ENCODE data around the gene TFF3. TPM values are rescaled to one million over a fixed set of nuclear protein-coding genes. Genes with fewer than 3 reads are reported as not detected.

The TFF3 gene
- total RNA-seq, 1 experiment from 2014 or later = not detected

DNA sequence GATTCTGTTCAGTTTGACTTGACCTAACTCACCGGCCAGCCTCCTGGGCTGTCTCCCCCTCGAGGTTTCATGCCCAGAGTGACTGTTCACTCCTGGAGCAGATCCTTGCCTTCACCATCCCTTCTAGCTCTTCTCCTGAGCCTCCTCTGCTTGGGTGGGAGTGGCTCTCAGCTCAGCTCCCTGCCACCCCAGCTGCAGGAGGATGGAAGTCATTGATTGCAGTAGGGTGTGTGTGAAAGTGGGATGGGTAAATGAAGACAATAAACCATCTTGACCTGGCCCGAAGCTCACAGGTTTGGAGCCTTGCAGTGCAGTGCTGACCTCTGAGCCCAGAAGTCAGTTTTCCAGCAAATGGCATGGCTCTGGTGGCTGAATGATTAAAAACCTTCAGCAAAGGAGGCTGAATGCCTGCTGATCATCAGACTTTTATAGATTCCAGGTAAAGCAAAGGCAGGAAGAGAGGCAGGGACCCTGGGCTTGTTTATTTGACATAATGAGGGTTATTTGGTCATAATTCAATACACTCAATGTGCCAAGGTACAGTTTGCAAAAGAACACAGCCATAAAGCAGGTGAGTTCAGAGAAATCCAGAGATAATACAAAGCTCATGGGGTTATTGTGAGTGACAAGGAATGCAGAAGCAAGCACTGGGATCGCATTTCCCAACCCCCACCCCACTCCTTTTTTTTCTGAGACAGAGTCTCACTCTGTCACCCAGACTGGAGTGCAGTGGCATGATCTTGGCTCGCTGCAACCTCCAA, 17.5 kb upstream of the TFF3 start:
- no peak for DNase-seq (ENCODE audit: low read depth)
- in situ Hi-C loops (cut with HindIII; ENCODE audit: low pct_unique_long_range_greater_than_20kb, low sequenced_read_pairs) = no loop called here

- in situ Hi-C loops (cut with HindIII; ENCODE audit: low pct_unique_long_range_greater_than_20kb, low sequenced_read_pairs) = no loop called here
- no peak for DNase-seq (ENCODE audit: low read depth)
Observed at GRCh38 chr21:42331660-42332059, 16.5 kb upstream of the TFF3 start.

DNA sequence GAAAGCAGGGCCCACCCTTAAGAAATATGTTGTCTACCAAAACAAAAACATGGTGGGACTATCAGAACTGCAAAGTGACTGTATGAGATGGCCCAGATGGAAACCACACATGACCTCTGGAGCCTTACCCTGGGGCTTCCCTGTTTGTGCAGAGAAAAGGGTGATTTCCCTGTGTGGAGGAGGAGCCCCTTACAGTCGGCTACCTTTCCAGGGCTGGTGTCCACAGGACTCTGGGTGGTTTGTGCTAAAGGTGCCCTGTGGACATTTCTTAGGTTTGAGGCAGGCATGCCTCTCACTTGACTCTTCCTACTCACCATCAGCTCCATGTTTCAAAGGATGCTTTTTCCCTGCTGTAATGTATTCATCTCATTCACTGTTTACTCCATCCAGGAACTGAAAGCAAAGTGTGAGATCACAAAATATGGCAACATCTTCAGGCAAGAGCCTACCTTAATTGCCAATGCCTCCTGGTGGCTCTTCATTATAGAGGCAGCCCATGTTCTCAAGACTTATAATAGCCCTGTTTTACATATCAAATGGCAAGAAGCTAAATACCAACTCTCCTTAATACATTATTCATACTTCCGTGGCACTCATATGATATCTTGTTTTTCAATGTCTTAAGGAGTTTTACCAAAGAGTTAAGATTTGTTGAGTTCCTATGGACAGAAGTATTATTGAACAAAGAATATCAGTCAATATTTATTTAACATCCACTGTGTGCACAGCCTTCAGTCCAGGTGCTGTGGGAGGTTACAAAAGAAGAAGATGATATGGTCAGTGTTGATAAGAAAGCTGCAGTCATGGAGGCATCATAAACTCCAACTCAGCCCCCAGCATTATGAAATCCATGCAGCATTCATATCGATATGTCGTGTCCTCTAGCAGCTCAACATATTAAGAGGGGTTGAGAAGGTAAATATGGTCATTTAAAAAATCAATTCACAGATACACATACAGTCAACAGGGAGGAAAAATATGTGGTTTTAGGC, 15.5 kb upstream of the TFF3 start:
- no peak for DNase-seq (ENCODE audit: low read depth)
- in situ Hi-C loops (cut with HindIII; ENCODE audit: low pct_unique_long_range_greater_than_20kb, low sequenced_read_pairs) = no loop called here

DNA sequence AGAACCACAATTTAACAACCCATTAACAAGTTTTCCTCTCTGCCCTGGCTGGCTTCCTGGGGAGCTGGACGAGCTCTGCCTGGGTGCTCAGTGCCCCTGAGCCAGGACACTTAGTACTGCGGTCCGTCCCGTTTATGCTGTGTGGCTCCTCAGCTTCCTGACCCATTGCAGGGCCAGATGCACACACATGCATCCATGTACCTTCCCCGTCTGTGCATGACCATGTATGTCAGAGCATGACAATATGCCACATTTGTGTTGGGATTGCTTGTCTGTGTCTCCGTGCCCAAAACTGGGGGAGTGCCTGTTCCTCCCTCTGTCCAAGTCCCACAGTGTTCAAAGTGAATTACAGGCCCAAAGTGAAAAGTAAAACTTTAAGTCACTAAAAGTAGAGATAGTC, 9.7 kb upstream of the TFF3 start:
- in situ Hi-C loops (cut with HindIII; ENCODE audit: low pct_unique_long_range_greater_than_20kb, low sequenced_read_pairs) = no loop called here
- DNase-seq (ENCODE audit: low read depth) = no peak

- no peak for DNase-seq (ENCODE audit: low read depth)
- in situ Hi-C loops (cut with HindIII; ENCODE audit: low pct_unique_long_range_greater_than_20kb, low sequenced_read_pairs) = no loop called here
Observed at GRCh38 chr21:42321845-42322244, 6.6 kb upstream of the TFF3 start.

GRCh38 chr21:42321231-42321630, 6.0 kb upstream of the TFF3 start:
- in situ Hi-C loops (cut with HindIII; ENCODE audit: low pct_unique_long_range_greater_than_20kb, low sequenced_read_pairs) = no loop called here
- no peak for DNase-seq (ENCODE audit: low read depth)

GRCh38 chr21:42320791-42321190, 5.6 kb upstream of the TFF3 start:
- in situ Hi-C loops (cut with HindIII; ENCODE audit: low pct_unique_long_range_greater_than_20kb, low sequenced_read_pairs) = no loop called here
- DNase-seq (ENCODE audit: low read depth) = no peak

- in situ Hi-C loops (cut with HindIII; ENCODE audit: low pct_unique_long_range_greater_than_20kb, low sequenced_read_pairs) = no loop called here
- no peak for DNase-seq (ENCODE audit: low read depth)
Observed at GRCh38 chr21:42319851-42320572, 4.8 kb upstream of the TFF3 start.

DNA sequence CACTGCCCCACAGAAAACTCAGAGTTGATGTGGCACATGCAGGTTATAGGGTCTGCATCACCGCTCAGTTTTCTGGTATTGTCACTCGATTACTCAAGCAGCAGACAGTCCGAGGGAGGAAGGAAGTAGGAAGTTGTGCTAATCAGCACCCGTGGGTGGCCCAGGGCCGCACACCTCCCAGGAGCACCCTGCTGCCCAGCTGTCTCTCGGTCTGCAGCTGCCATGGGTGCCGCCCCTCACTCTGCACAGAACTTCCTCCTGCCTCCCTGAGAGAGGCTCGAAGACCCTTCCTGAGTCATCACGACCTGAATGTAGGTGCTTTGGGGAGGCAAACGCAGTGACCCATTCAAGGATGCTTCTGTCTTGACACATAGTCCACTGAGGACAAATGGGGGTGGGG, 4.2 kb upstream of the TFF3 start:
- in situ Hi-C loops (cut with HindIII; ENCODE audit: low pct_unique_long_range_greater_than_20kb, low sequenced_read_pairs) = no loop called here
- no peak for DNase-seq (ENCODE audit: low read depth)

DNA sequence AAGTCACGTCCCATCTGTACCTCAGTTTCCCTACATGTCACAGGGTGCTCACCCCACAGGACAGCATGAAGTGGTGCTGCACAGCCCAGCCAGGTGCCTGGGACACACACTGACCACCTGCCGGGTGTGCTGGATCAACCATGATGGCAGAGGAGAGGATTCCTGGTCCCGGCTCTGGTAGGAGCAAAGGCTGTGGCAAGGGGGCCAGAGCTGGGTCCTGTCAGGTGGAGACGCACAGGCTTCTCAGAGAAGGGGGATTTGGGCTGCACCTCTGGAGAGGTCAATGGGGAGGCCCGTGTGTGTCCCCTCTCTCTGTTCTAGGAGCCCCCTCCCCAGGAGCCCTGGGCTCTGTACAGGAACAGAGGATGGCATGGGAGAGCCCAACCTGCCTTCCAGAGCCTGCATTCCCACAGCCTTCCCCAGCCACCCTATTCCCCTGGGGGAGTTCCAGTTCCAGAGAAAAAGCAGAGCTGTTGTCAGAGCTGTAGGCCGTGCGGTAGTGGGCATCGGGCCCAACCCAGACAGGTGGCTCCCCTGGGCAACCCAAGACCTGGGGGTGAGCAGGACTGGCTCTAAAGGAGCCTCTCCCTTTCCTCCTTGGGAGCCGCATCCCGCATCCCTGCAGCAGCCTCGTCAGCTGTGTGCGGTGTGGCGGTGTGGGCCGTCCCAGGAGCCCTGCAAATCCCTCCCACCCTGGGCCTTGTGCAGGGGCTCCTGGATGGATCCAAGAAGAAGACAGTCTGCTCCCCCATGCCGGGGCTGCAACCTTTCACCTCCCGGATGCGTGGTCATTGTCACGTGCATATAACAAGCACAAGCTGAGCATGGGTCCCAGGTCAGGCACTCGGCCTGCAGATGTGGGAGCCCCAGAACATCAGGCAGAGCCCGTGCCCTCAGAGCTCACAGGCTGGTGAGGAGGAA, 2.9 kb upstream of the TFF3 start:
- in situ Hi-C loops (cut with HindIII; ENCODE audit: low pct_unique_long_range_greater_than_20kb, low sequenced_read_pairs) = no loop called here
- DNase-seq (ENCODE audit: low read depth) = no peak

DNA sequence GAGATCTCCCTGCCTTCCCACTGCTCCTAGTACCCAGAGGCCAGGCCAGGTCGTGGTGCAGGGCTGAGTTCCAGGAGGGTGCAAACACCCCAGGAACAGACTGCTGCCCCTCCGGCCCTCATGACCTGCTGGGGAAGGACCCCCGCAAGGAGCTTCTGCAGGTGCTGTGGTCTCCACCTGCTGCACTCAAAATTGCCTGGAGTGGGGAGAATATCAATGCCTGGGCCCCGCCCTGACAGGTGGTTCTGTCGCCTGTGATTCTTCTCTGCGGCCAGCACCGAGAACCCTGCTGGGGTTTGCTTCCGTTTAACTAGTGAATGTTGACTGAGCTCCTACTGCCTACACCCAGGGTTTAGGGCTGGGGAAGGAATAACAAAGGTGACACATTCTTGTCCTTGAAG, 2.1 kb upstream of the TFF3 start:
- in situ Hi-C loops (cut with HindIII; ENCODE audit: low pct_unique_long_range_greater_than_20kb, low sequenced_read_pairs) = no loop called here
- no peak for DNase-seq (ENCODE audit: low read depth)

DNA sequence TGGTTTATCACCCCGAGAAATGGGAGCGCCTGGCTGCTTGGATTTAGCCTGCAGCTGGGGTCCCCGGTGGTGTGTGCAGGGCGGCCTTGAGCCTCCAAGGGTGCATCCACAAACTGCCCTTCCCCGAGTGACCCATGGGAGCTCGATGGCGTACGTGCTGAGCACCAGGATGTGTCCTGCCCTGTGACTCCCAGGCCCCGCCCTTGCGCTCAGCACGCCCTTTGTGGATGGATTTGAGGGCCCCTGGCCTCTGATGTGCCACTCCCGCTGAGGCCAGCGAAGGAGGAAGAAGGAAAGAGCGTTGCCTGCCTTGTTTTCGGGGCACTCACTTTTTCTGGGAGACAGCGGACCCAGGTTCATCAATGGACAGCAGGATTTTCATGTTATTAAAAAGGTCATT, 1.7 kb upstream of the TFF3 start:
- DNase-seq (ENCODE audit: low read depth) = no peak
- in situ Hi-C loops (cut with HindIII; ENCODE audit: low pct_unique_long_range_greater_than_20kb, low sequenced_read_pairs) = no loop called here

DNA sequence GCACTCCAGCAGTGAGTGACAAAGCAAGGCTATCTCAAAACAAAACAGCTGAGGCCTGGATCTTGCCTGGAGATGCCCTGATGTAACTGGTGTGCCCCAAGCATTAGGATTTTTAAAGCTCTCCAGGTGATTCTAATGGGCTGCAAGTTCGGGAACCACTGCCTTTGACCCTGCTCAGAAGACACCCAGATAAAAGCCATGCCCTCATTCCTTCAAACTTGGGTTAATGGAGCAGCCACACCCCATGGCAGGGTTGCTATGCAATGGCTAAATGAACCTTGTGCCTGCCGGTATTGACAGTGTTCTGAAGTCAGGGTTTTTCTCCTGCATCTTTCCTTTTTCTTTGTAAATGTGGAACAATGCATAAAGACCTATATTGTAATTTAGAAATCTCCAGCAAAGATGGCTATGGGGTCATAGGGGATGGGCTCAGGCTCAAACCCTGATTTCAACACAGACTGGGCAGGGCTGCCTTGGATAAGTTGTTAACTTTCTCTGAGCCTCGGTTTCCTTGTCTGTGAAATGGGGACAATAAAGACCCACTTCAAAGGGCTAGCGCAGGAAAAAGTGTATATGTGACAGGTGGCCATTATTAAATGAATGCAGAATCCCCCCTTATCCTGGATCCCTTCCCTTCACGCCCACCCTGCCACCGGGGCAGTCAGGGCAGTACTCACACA, 453 bp downstream of the TFF3 start:
- DNase-seq (ENCODE audit: low read depth) = no peak
- in situ Hi-C loops (cut with HindIII; ENCODE audit: low pct_unique_long_range_greater_than_20kb, low sequenced_read_pairs) = no loop called here

GRCh38 chr21:42313501-42313969, 1.7 kb downstream of the TFF3 start:
- DNase-seq (ENCODE audit: low read depth) = no peak
- in situ Hi-C loops (cut with HindIII; ENCODE audit: low pct_unique_long_range_greater_than_20kb, low sequenced_read_pairs) = no loop called here

DNA sequence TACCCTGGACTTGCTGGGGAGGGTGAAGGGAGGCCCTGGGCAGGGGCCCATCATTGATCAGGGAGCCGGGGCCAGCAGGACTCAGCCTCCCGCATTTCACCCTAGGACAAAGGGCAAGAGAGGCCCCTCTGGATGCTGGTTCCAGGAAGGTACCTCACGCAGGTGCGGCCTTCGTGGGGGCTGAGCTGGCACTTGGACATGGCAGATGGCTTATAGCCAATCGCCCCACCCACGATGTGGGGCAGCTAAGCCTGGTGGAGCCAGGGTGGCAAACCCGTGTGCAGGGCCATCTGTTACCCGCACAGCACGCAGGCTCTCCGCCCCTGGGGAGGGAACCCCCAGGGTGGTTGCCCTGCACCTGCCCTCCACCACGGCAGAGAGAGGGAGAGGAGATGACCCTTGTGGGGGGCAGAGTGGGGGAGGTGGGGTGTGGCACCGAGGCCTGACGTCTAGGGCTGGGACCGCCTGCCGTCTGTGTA, 2.5 kb downstream of the TFF3 start:
- DNase-seq (ENCODE audit: low read depth) = no peak
- in situ Hi-C loops (cut with HindIII; ENCODE audit: low pct_unique_long_range_greater_than_20kb, low sequenced_read_pairs) = no loop called here

GRCh38 chr21:42311816-42312625, 3.2 kb downstream of the TFF3 start:
- DNase-seq (ENCODE audit: low read depth) = no peak
- in situ Hi-C loops (cut with HindIII; ENCODE audit: low pct_unique_long_range_greater_than_20kb, low sequenced_read_pairs) = no loop called here
